ENCODE results near the gene MVB12A. TPM values are rescaled to one million over a fixed set of nuclear protein-coding genes. Genes with fewer than 3 reads are reported as not detected.
A peak's percentile ranks its signal among the peaks of the same experiment; 100 is the strongest.

MVB12A gene
- polyA plus RNA-seq, 10 donors, result 21.6 to 32.9 (median 27.1) TPM

- DNase-seq, result no peak
Measured at GRCh38 chr19:17436094-17436873, 16.4 kb downstream of the MVB12A start.

GRCh38 chr19:17436874-17437267 lies 17.0 kb downstream of the MVB12A start:
- no peak for DNase-seq

DNA sequence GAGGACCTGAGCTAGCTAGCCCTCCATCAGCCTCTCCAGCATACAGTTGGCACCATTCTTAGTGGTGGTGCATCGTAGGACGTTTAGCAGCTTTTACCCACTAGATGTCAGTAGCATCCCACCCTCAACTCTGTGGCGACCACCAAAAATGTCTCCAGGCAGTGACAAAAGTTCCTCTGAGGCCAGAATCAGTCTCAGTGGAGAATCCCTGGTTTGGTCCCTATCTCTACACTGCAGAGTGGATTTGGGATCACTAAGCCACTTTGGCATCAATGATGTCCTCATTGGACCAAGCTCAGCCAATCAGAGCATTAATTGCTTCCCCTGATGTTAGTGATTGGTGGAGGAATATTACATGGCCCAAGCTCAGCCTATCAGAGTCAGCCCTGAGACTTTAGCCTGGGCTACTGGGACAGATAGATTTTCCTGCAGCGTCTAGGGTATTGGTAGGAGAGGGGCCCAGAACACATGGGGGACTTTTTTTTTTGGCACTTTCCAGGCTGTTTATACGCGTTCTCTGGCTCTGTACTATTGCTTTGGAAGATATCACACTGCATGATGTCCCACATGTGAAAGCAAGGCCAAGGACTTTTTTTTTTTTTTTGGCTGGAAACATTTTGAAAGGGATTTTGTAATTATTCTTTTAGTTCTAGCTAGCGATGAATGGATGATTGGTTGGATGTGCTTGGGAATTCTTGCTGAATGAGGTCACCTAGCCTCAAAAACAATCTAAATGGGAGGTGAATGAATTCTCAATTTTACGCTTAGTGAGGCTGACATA lies 21.6 kb downstream of the MVB12A start:
- peak; percentile 56 to 85 (median 83) for DNase-seq

- no peak for DNase-seq
Measured at GRCh38 chr19:17445526-17446165, 25.8 kb downstream of the MVB12A start.

DNA sequence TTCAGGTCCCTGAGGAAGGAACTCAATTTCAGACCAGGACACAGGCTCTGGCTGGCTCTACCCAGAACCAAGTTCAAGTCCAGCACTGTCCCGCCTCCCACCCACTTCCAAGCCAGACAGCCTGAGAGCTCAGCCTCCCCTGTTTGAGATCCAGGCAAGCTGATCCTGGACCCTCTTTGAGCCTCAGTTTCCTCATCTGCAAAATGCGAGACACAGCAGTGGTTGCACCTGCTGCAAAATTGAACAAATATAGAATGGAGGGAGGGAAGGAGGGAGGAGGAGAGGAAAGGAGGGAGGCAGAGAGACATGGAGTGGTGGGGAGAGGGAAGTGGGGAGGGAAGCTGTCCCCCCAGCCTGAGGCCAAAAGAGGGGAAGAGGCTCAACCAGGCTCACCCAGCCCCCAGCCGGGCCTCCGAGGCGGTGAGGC lies 27.9 kb downstream of the MVB12A start:
- DNase-seq, result peak in 1 of 3 donors; percentile 13

- peak in 2 of 3 donors; percentile 51 to 72 for DNase-seq
Measured at GRCh38 chr19:17448131-17448967, 28.5 kb downstream of the MVB12A start, which contains the start of gene TMEM221. TMEM221 (minus strand) TSS chr19:17448668; CDS start chr19:17448462, 206 bp downstream.

GRCh38 chr19:17450264-17451075 lies 30.6 kb downstream of the MVB12A start:
- DNase-seq, result no peak

- DNase-seq, result no peak
Measured at GRCh38 chr19:17451820-17452219, 32.0 kb downstream of the MVB12A start.

- no peak for DNase-seq
Measured at GRCh38 chr19:17454576-17455071, 34.8 kb downstream of the MVB12A start.

- DNase-seq, result no peak
Measured at GRCh38 chr19:17455308-17456123, 35.7 kb downstream of the MVB12A start.

GRCh38 chr19:17456127-17456526 lies 36.3 kb downstream of the MVB12A start:
- no peak for DNase-seq

DNA sequence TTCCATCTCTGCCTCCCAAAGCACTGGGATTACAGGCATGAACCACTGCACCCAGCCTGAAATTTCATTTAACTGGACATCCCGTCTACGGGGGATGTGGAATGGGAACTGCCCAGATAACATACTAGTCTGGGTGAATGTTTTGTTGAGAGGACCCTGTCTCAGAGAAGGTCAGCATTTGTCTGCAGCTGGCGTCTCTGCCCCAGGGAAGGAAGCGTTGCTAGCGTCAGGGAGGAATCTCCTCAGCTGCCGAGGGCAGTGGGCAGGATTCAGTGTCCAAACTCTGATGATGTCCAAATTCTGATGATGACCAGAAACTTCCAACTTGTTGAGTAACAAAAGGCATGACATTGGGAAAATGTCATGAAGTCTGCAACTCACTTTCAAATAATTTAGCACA lies 37.8 kb downstream of the MVB12A start:
- DNase-seq, result no peak

DNA sequence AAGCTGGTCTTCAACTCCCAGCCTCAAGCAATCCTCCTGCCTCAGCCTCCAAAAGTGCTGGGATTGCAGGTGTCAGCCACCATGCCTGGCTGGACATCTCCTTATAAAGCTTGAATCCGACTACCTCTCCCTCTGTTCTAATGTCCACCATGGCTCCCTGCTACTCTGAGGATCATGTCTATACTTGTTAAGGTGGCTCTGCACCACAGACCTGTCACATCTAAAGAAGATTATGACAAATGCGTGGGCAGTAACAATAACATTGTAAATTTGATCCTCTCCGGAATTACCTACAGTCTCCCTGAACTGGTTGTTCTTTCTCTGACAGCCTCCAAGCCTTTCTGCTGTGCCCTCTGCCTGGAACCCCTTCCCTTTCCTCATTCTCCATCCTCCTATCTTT lies 39.1 kb downstream of the MVB12A start:
- DNase-seq, result no peak

- no peak for DNase-seq
Measured at GRCh38 chr19:17460372-17461230, 40.8 kb downstream of the MVB12A start, which contains the start of gene NXNL1. NXNL1 (minus strand) TSS chr19:17460926; CDS start chr19:17460869, 57 bp downstream.

GRCh38 chr19:17466487-17466850 lies 46.6 kb downstream of the MVB12A start:
- no peak for DNase-seq

GRCh38 chr19:17467471-17468301 lies 47.8 kb downstream of the MVB12A start:
- DNase-seq, result no peak

All from muscle of back (tissue), 11 donors.